ENCODE data around the gene TULP1.

DNA sequence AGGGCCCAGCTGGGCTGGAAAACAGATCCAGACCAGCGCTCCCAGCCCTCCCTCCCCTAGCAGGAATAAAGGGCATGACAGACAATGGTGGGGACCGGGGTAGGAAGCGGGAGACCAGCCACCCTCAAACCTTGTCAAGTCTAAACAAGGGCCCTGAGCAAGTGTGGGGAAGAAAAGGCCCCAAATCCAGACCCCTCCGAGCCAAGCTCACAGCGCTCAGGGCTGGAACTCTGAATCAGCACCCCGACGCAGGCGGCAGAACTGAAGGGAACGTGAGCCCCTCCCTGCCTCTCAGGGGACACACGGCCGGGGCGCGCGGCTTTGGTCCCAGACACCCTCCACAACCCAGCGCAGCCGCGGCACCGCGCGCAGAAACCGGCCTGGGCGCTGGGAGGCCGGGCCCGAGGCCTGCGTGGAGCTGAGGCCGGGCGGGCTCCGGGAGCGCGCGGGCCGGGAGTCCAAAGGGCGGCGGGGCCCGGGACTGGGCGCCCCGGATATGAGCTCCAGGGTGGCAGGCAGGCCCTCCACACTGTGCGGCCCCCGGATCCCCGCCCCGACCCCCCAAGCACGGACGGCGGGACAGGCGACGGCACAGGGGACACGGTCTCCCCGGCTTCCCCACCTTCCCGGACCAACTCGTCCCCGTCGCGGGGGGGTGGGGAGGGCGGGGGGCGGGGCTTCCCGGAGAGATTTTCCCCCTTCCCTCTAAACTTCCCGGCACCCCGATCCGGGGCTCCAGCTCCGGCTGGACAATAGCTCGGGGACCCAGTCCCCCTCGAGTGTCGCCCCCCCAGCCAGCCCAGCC lies 16.5 kb downstream of the TULP1 start:
- TF ChIP-seq, protein P1, sequence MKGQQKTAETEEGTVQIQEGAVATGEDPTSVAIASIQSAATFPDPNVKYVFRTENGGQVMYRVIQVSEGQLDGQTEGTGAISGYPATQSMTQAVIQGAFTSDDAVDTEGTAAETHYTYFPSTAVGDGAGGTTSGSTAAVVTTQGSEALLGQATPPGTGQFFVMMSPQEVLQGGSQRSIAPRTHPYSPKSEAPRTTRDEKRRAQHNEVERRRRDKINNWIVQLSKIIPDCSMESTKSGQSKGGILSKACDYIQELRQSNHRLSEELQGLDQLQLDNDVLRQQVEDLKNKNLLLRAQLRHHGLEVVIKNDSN (IDR thresholded peaks at IDR 0.05): no peak
- TF ChIP-seq YY1 (IDR thresholded peaks at IDR 0.05; ENCODE audit: low read depth): no peak
- no peak for TF ChIP-seq CEBPB (IDR thresholded peaks at IDR 0.05)
- no peak for TF ChIP-seq RAD21 (IDR thresholded peaks at IDR 0.05; ENCODE audit: low read depth)
- no peak for TF ChIP-seq TEAD4 (IDR thresholded peaks at IDR 0.05)
- TF ChIP-seq, protein P2, sequence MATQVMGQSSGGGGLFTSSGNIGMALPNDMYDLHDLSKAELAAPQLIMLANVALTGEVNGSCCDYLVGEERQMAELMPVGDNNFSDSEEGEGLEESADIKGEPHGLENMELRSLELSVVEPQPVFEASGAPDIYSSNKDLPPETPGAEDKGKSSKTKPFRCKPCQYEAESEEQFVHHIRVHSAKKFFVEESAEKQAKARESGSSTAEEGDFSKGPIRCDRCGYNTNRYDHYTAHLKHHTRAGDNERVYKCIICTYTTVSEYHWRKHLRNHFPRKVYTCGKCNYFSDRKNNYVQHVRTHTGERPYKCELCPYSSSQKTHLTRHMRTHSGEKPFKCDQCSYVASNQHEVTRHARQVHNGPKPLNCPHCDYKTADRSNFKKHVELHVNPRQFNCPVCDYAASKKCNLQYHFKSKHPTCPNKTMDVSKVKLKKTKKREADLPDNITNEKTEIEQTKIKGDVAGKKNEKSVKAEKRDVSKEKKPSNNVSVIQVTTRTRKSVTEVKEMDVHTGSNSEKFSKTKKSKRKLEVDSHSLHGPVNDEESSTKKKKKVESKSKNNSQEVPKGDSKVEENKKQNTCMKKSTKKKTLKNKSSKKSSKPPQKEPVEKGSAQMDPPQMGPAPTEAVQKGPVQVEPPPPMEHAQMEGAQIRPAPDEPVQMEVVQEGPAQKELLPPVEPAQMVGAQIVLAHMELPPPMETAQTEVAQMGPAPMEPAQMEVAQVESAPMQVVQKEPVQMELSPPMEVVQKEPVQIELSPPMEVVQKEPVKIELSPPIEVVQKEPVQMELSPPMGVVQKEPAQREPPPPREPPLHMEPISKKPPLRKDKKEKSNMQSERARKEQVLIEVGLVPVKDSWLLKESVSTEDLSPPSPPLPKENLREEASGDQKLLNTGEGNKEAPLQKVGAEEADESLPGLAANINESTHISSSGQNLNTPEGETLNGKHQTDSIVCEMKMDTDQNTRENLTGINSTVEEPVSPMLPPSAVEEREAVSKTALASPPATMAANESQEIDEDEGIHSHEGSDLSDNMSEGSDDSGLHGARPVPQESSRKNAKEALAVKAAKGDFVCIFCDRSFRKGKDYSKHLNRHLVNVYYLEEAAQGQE (IDR thresholded peaks at IDR 0.05; ENCODE audit: low read depth): no peak

Data from Ishikawa (cell line).